HEK293 (cell line): ENCODE measurements around the gene CCSER1.

Experiments
- CTCF ChIP-seq: fragments of 450-650 bp; formaldehyde crosslinking; IDR thresholded peaks from 2 replicates; pipeline ENCODE4 v1.5.1; 2016; ENCODE audit warnings: missing biosample characterization, missing genetic modification characterization
- OVOL3 ChIP-seq: fragments of 450-650 bp; formaldehyde crosslinking; IDR thresholded peaks from 2 replicates; pipeline ENCODE4 v1.5.1; 2016; ENCODE audit warnings: missing biosample characterization, missing genetic modification characterization
- REST ChIP-seq: fragments of 450-650 bp; formaldehyde crosslinking; IDR thresholded peaks from 2 replicates; pipeline ENCODE4 v1.5.1; 2016; ENCODE audit warnings: missing biosample characterization, missing genetic modification characterization
- ZBTB1 ChIP-seq: fragments of 450-650 bp; formaldehyde crosslinking; IDR thresholded peaks from 2 replicates; pipeline ENCODE4 v1.5.1; 2016; ENCODE audit warnings: missing biosample characterization, missing genetic modification characterization
- ZNF121 ChIP-seq: fragments of 450-650 bp; formaldehyde crosslinking; IDR thresholded peaks from 2 replicates; pipeline ENCODE4 v1.5.1; 2016; ENCODE audit warnings: missing biosample characterization, missing genetic modification characterization
- ZNF18 ChIP-seq: fragments of 450-650 bp; formaldehyde crosslinking; IDR thresholded peaks from 2 replicates; pipeline ENCODE4 v1.5.1; 2016; ENCODE audit warnings: missing biosample characterization, missing genetic modification characterization
- ZNF292 ChIP-seq: fragments of 450-650 bp; formaldehyde crosslinking; IDR thresholded peaks from 2 replicates; pipeline ENCODE4 v1.5.1; 2016; ENCODE audit warnings: low read depth, missing biosample characterization, missing genetic modification characterization, borderline replicate concordance
- ZNF510 ChIP-seq: fragments of 450-650 bp; formaldehyde crosslinking; IDR thresholded peaks from 2 replicates; pipeline ENCODE4 v1.5.1; 2018; ENCODE audit warnings: mild to moderate bottlenecking, missing genetic modification characterization, missing biosample characterization; ENCODE audit not compliant: insufficient replicate concordance
- ZNF580 ChIP-seq: fragments of 450-650 bp; formaldehyde crosslinking; IDR thresholded peaks from 2 replicates; pipeline ENCODE4 v1.5.1; 2016; ENCODE audit warnings: missing biosample characterization, missing genetic modification characterization
- ZNF768 ChIP-seq: fragments of 450-650 bp; formaldehyde crosslinking; IDR thresholded peaks from 2 replicates; pipeline ENCODE4 v1.5.1; 2018; ENCODE audit warnings: missing biosample characterization, mild to moderate bottlenecking, missing genetic modification characterization
- ZNF776 ChIP-seq: fragments of 450-650 bp; formaldehyde crosslinking; IDR thresholded peaks from 2 replicates; pipeline ENCODE4 v1.5.0; 2017; ENCODE audit warnings: missing biosample characterization, missing genetic modification characterization, borderline replicate concordance

GRCh38 chr4:90458576-90458975, 331.4 kb downstream of the CCSER1 start:
- TF ChIP-seq ZNF18 (tag by site-specific recombination), result no peak
- no peak for TF ChIP-seq REST (tag by site-specific recombination)
- TF ChIP-seq CTCF (tag by site-specific recombination), result no peak
- no peak for TF ChIP-seq ZNF580 (tag by site-specific recombination)
- no peak for TF ChIP-seq ZBTB1 (tag by site-specific recombination)
- no peak for TF ChIP-seq ZNF510
- TF ChIP-seq ZNF121 (tag by site-specific recombination), result no peak
- no peak for TF ChIP-seq OVOL3 (tag by site-specific recombination)
- TF ChIP-seq ZNF776 (tag by site-specific recombination), result no peak
- TF ChIP-seq ZNF768 (tag by site-specific recombination), result no peak
- TF ChIP-seq ZNF292, result no peak
